Spleen (tissue), 7 donors: ENCODE results near the gene UFD1.

Experiments
- POLR2A ChIP-seq, 3 donors: fragments of 450-650 bp; IDR thresholded peaks; one replicate each; pipeline ENCODE4 v1.5.1; 2017; ENCODE audit warnings: antibody characterized with exemption in 3 of 3, mild to moderate bottlenecking in 1 of 3
- TF ChIP-seq, protein P1 (sequence below), 11 experiments: fragments of 200-600 bp in 7 of 11; fragments of 450-650 bp in 4 of 11; sonication (generic) in 4 of 11; IDR thresholded peaks in 8 of 11; conservative IDR thresholded peaks in 3 of 11; 1 replicate in 7 of 11; 2 replicates in 4 of 11; pipeline versions ENCODE4 v1.4.0 to v1.8.0; 2016 to 2021; ENCODE audit warnings: antibody characterized with exemption in 11 of 11, inconsistent platforms in 4 of 11, mild to moderate bottlenecking in 1 of 11
- donor health status: DM: no; HTN: no; CAD: no; lungs with moderate emphysema.
- donor health status: DM: no; HTN: no; CAD: no.
- donor health status: DM: no; HTN: no; CAD: no.

DNA sequence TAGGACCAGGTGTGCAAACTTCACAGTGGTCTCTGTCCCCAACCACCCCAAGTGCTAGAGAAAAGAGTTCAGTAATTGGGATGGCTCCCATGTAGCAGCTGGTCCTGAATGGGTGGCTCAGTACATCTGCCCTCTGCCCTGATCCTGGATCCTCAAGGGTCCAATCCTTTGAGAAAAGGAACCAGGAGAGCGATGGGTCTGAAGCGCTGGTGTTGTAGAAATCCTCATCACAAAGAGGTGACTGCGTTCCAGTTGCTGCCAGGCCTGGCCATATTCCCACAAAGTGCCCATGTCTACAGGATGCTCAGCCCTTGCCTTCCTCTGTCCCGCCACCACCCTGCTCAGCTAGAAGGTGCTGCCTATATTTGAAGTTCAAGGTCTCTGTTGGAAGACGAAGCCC, 25.3 kb downstream of the UFD1 start:
- TF ChIP-seq, protein P1, sequence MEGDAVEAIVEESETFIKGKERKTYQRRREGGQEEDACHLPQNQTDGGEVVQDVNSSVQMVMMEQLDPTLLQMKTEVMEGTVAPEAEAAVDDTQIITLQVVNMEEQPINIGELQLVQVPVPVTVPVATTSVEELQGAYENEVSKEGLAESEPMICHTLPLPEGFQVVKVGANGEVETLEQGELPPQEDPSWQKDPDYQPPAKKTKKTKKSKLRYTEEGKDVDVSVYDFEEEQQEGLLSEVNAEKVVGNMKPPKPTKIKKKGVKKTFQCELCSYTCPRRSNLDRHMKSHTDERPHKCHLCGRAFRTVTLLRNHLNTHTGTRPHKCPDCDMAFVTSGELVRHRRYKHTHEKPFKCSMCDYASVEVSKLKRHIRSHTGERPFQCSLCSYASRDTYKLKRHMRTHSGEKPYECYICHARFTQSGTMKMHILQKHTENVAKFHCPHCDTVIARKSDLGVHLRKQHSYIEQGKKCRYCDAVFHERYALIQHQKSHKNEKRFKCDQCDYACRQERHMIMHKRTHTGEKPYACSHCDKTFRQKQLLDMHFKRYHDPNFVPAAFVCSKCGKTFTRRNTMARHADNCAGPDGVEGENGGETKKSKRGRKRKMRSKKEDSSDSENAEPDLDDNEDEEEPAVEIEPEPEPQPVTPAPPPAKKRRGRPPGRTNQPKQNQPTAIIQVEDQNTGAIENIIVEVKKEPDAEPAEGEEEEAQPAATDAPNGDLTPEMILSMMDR (IDR thresholded peaks at IDR 0.05 in 8 of 11, conservative IDR thresholded peaks at IDR 0.05 in 3 of 11): no peak
- TF ChIP-seq POLR2A (IDR thresholded peaks at IDR 0.05): no peak
